Adrenal gland (tissue), 5 donors: ENCODE data around the gene ARPC4.

Experiments used
- POLR2A ChIP-seq, 2 donors: fragments of 450-650 bp; IDR thresholded peaks; one replicate each; pipeline ENCODE4 v1.6.1; 2017; ENCODE audit warnings: antibody characterized with exemption in 2 of 2, mild to moderate bottlenecking in 2 of 2, moderate library complexity in 1 of 2
- TF ChIP-seq, protein P1 (sequence below), 6 experiments: fragments of 450-650 bp in 4 of 6; fragments of 200-600 bp in 2 of 6; sonication (generic) in 1 of 6; IDR thresholded peaks; 1 replicate in 5 of 6; 2 replicates in 1 of 6; pipeline versions ENCODE4 v1.5.1 to v1.8.0; 2016 to 2021; ENCODE audit warnings: antibody characterized with exemption in 6 of 6, mild to moderate bottlenecking in 2 of 6, moderate library complexity in 1 of 6
- donor health status: DM: no; HTN: no; CAD: no.

DNA sequence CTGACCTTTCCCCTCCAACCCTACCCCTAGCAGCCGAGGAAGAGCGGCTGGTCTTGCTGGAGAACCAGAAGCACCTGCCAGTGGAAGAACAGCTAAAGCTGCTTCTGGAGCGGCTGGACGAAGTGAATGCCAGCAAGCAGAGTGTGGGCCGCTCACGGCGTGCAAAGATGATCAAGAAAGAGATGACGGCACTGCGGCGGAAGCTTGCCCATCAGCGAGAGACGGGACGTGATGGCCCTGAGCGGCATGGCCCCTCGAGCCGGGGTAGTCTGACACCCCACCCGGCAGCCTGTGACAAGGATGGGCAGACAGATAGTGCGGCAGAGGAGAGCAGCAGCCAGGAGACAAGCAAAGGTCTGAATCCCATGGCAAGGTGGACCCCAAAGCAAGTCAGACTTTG is 49.3 kb upstream of the ARPC4 start:
- TF ChIP-seq, protein P1, sequence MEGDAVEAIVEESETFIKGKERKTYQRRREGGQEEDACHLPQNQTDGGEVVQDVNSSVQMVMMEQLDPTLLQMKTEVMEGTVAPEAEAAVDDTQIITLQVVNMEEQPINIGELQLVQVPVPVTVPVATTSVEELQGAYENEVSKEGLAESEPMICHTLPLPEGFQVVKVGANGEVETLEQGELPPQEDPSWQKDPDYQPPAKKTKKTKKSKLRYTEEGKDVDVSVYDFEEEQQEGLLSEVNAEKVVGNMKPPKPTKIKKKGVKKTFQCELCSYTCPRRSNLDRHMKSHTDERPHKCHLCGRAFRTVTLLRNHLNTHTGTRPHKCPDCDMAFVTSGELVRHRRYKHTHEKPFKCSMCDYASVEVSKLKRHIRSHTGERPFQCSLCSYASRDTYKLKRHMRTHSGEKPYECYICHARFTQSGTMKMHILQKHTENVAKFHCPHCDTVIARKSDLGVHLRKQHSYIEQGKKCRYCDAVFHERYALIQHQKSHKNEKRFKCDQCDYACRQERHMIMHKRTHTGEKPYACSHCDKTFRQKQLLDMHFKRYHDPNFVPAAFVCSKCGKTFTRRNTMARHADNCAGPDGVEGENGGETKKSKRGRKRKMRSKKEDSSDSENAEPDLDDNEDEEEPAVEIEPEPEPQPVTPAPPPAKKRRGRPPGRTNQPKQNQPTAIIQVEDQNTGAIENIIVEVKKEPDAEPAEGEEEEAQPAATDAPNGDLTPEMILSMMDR (IDR thresholded peaks at IDR 0.05) = no peak
- no peak for TF ChIP-seq POLR2A (IDR thresholded peaks at IDR 0.05)
